NB4 (cell line): Measurements from ENCODE around the gene NUDT8.
A peak's percentile ranks its signal among the peaks of the same experiment; 100 is the strongest.

Source experiments
- DNase-seq: peaks from one replicate; pipeline ENCODE4 v3.0.0; 2010; ENCODE audit warnings: low read depth
- H3K4me3 ChIP-seq: one replicate; pipeline ENCODE4 v1.5.1; 2011; ENCODE audit warnings: mild to moderate bottlenecking, low read depth, low read length, moderate library complexity
- CTCF ChIP-seq: IDR thresholded peaks from one replicate; pipeline ENCODE4 v1.5.1; 2012; ENCODE audit warnings: low read depth, low read length
- MAX ChIP-seq: IDR thresholded peaks from 2 replicates; pipeline ENCODE4 v1.6.1; 2011; ENCODE audit warnings: low read depth, low read length
- MYC ChIP-seq: IDR thresholded peaks from 2 replicates; pipeline ENCODE4 v1.6.1; 2011; ENCODE audit warnings: low read depth, low read length
- POLR2A ChIP-seq: IDR thresholded peaks from 2 replicates; pipeline ENCODE4 v1.6.1; 2011; ENCODE audit warnings: mild to moderate bottlenecking; ENCODE audit not compliant: insufficient read length; ENCODE audit errors: extremely low read depth

Gene NUDT8

GRCh38 chr11:67642173-67643120, 12.7 kb upstream of the NUDT8 start:
- TF ChIP-seq CTCF (no peak), MYC (no peak), MAX (no peak)

GRCh38 chr11:67641338-67642172, 11.8 kb upstream of the NUDT8 start:
- no peak for DNase-seq
- H3K4me3 ChIP-seq: no peak overlapping the region
- no peak for TF ChIP-seq POLR2A

More at GRCh38 chr11:67642173-67643120, 12.7 kb upstream of the NUDT8 start:
- no peak for DNase-seq
- H3K4me3 ChIP-seq: no peak overlapping the region

- TF ChIP-seq MAX (no peak), POLR2A (no peak), MYC (no peak), CTCF (no peak)
- no peak for DNase-seq
- no peak overlapping the region for H3K4me3 ChIP-seq
Measured at GRCh38 chr11:67640758-67641337, 11.1 kb upstream of the NUDT8 start.

GRCh38 chr11:67640021-67640757, 10.5 kb upstream of the NUDT8 start:
- DNase-seq: peak; percentile 78
- H3K4me3 ChIP-seq: no peak overlapping the region
- TF ChIP-seq POLR2A: no peak
- TF ChIP-seq CTCF: peak; percentile 77
- TF ChIP-seq MYC: no peak
- TF ChIP-seq MAX: peak; percentile 90

GRCh38 chr11:67639438-67639859, 9.7 kb upstream of the NUDT8 start, which contains the start of gene TBX10:
Gene TBX10, minus strand, starts transcription at chr11:67639763. Its CDS starts 291 bp downstream, at chr11:67639472.
- no peak within 1 kb of the TSS for H3K4me3 ChIP-seq
- DNase-seq: no peak
- TF ChIP-seq MYC (no peak), CTCF (no peak), MAX (no peak), POLR2A (no peak)
